HG03039 (cell line): ENCODE results near the gene KRT5.
"Not testable (repeated sequence)": the region's sequence is repeated elsewhere in the genome, so short reads cannot be mapped to it uniquely, and the experiment has no call there.

Source experiments
- ATAC-seq: cut with Tn5 transposase; IDR thresholded peaks from one replicate; pipeline ENCODE4 v1.9.1; 2021; ENCODE audit warnings: mild to moderate bottlenecking, moderate library complexity; ENCODE audit not compliant: unreplicated experiment

Gene KRT5

DNA sequence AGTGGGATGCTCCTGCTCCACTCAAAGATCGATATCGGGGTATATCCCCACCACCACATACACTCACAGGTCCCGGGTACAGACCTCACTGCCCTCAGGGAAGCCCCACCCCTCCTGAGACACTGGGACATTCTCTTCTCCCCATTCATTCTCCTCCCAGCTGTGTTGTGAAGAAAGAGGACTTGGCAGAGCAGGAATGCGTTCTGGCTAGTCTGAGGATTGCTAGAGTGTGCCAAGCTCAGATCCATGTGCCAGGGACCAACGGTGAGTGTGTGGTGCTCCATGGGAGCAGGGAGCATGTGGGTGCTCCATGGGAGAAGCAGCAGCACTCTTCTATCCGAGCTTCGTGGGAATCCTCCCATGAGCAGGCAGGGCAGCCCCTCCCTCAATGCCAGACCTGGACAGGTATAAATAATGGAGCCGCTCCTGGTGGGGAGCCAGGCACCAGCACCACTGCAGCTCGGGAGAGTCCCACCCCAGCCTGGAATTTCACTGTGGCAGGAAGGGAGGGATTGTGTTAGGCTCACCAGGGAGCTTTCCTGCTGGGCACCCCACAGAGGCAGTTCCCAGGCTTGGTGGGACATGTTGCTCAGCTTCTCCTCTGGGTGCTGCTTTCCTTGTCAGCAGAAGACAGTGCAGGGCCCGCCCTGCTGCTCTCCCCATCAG lies 2.3 kb upstream of the KRT5 start:
- ATAC-seq, result no peak

DNA sequence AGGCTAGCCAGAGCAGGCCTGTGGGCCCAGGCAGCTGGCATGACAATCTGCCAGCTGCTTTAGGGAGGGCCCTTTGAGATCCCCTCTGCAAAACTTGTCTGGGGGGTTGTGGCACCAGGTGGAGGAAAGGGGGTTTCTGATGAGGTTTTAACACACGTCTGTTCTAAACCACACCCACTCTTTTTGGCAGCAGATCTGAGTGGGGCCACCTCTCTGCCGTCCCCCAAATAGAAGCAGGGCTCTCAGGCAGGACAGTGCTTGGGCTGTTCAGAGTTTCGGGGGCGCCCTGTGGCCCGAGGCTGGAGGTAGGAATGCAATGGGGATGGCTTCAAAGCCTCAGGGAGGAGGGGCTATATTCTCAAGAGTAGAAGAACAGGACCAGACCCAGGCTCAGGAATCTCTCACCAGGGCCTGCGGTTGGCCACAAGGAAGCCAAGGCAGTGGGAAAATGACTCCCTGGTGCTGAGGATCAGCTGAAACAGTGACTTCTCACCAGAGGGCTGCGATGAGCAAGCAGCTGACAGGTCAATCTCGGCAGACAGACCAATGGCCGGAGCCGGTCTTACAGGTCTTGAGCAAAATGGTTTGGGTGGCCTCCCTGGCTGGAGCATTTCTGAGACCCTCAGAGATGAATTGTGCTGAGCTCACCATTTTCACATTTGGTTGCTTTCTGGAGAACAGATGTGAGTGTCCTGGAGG lies 1.5 kb upstream of the KRT5 start:
- no peak for ATAC-seq

DNA sequence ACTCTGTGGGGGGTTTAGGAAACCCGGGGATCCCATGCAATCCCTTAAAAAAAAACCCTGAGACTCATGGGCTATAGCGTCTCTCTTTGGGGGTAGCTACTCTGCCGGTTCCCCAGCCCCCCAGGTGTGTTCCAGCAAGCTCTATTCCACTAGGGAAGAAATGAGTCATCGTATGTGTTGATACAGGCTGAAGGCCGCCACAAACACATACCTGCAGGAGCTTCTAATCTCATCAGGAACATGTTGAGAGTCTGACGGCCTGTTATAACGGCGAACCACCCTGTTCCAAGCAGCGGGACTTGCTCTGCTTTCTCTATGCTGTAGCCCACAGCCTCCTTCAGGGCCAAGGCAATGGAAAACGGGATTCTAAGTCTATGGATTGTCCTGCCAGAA lies 977 bp upstream of the KRT5 start:
- no peak for ATAC-seq

DNA sequence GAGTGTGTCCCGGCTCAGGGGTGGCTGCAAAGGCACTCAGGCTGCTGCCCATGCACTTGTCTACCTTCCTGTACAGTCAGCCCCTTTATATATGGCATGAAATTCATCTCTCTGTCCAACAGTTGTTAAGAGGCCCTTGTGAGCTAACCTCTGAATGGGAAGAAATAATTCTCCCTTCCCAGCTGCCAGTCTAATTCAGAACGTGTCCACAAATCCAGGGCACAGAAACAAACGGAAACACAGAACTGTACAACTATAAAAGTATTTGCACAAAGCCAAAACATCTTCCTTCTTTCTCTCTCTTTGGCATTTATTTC lies 849 bp downstream of the KRT5 start:
- ATAC-seq, result no peak

DNA sequence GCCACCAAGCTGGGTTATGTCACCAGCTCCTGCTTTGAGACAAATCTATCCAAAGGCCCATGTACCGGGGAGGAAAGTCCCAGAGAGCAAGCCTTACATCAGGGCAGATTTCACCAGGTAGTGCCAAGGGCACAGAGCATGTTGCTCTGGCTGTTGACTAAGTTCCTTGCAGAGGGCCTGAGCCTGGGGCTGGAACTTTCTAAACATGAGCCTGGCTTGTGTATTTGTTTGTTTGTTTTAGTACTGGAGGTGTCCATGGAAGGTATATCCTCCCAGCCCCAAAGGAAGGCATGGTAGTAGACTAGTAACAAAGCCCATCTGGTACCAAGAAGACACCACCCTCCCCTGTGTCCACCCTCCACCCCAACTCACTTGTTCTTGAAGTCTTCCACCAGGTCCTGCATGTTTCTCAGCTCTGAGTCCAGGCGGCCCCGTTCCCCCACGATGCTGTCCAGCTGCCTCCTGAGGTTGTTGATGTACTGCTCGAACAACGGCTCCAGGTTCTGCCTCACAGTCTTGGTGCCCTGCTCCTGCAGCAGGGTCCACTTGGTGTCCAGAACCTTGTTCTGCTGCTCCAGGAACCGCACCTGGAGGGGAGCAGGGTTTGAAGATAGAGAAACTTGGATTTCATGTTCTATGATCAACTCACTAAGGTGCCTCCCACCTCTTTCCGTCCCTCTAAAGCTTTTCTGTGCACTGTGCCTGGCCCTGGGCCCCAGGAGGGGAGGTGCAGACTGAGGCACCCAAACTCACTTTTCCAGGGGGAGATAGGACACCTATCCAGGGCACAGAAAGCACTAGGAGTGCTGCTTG lies 1.4 kb downstream of the KRT5 start:
- no peak for ATAC-seq

DNA sequence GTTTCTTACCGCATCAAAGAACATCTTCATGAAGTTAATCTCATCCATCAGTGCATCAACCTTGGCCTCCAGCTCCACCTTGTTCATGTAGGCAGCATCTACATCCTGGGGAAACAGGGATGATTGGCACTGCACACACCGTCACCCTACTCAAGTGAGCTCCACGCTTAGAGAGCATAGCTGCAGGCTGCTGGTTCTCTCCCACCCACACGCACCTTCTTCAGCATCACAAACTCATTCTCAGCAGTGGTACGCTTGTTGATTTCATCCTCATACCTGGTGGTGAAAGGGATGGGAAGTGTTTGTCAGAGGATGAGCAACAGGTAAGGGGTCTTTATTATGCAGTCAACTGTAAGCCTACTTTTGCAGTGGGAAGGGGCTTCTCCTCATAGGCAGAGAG lies 2.3 kb downstream of the KRT5 start:
- ATAC-seq, result no peak

DNA sequence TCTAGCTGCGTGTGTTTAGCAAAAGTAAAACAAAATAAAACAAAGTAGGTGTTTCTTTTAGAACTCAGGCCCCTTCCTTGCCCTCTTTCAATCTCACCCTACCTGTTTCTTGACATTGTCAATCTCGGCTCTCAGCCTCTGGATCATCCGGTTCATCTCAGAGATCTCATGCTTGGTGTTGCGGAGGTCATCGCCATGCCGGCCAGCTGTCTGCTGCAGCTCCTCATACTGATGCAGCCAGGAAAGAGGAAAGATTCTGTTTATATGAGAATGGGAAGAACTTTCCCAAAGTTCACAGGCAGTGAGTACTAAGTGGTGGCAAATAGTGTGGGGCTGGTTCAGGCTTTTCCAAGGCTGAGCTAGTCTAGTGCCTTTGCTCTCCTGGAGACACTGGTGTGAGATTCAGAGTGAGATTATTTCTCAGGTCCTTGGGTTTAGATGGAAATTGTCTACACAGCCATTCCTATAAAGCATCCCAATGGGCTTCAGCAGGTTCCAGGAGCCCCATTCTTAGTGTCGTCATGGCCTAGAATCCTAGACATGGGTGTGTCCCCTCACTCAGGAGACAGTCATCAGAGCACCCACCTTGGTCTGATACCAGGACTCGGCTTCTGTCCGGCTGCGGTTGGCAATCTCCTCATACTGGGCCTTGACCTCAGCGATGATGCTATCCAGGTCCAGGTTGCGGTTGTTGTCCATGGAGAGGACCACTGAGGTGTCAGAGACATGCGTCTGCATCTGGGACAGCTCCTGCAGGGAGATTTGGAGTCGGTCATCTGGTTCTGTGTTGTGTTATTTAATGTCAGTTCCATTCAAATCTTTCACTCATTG lies 3.0 kb downstream of the KRT5 start:
- ATAC-seq, result no peak

DNA sequence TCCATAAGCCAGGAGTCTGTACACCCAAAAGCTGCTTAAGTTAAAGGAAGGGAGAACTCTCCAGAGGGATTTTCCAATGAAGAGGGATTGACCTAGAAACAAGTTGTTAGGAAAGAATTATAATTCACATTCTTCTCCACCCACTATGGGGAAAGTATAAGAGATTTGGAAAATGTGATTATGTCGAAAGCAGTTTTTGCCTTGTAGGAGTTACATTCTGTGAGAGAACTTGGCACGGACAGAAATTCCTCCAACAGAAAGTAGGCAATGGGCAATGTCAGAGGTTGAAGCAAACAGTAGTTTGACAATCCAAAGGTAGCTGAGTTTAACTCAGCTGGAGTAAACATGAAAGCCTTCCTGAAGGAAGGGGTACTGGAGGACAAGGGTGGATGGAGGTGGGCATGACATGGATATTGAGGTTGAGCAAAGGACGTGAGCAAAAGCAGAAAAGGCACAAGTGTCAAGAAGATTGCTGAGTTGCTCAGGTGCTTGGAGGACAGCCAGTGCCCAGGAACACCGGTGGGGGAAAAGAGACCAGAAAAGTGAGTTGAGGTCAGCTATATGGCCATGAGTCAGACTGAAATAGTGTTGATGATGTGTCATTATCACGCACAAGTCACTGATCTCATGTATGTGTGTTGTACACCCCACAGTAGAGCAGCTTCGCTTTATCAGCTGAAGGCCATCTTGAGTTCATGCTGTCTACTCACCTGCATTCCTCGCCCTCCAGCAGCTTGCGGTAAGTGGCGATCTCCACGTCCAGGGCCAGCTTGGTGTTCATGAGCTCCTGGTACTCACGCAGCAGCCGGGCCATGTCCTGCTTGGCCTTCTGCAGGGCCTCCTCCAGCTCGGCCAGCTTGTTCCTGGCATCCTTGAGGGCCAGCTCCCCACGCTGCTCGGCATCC lies 4.0 kb downstream of the KRT5 start:
- ATAC-seq, result no peak

DNA sequence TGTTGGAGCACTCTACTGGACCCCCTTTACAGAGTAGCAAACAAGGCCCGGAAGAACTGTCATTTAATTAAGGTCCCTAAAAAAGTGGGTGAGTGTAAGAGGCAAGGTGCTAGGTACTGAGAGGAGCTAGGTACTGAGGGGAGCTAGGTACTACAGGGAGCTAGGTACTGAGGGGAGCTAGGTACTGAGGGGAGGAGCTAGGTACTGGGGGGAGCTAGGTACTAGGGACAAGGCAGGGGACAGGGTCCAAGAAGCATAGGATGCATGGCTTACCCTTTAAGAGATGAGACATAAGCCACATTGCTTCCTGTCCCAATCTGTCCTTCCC lies 4.9 kb downstream of the KRT5 start:
- no peak for ATAC-seq

DNA sequence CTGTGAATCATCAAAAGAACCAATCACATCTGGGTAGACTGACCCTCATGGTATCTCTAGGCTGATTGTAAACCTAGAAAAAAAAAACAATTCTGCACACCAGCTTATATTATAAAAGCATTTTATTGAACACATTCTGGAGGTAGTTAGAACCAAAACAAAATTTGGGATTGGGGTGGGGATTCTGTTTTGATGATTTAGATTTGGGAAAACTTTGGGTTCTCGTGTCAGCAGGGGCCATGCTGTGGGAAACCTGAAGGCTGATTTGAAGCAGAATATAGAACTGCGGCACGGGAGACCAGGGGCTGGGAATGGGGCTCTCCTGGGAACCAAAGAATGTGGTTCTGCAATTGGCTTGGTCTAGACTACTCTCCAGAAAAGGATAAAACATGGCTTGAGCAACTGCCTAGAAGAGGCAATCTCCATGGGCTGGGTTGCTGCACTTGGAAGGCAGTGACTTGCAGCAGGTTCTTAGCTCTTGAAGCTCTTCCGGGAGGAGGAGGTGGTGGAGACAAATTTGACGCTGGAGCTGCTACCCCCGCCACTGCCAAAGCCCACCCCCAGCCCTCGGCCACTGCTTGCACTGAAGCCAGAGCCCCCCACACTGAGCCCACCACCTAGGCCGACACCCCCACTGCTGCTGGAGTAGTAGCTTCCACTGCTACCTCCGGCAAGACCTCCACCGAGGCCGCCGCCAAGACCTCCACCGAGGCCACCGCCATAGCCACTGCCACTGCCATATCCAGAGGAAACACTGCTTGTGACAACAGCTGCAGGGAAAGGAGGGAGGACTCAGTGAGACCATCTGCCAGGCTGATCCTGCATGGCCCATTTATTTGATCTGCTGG lies 5.5 kb downstream of the KRT5 start:
- no peak for ATAC-seq

DNA sequence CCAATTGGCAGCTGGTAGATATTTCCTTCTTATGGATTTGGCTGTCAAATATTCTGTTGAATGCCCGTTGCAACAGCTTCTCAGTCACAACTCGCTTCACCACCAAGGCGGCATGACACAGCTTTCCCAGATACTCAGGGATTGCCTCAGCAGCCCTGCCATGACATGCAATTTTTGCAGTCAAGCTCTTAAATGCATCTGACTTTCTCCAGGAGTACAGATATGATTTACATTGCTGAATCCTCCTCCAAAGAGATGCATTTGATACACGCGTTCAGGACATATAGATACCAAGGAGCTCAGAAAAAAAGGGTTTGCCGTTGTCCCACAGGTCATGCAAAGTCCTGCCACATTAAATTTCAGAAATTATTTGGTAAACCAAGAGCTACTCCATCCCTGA lies 6.5 kb downstream of the KRT5 start:
- no peak for ATAC-seq

DNA sequence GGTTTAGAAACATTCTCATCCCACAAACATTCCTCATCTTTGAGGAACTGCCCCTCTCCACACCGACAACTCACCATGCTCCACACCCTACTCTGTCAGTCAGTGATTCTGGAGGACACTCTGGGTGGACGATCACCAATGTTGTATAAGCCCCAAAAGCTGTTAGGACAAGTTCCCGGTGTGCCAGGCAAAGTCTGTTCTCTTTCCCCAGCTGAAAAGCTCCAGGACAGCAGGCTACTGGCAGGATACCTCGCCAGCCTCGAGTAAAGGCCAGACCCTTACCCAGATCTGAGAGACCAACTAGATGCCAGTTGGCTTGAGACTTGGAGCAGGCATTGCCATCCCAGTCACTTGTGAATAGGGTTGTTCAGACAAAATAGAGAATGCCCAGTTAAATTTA lies 12.0 kb downstream of the KRT5 start:
- ATAC-seq, result no peak

DNA sequence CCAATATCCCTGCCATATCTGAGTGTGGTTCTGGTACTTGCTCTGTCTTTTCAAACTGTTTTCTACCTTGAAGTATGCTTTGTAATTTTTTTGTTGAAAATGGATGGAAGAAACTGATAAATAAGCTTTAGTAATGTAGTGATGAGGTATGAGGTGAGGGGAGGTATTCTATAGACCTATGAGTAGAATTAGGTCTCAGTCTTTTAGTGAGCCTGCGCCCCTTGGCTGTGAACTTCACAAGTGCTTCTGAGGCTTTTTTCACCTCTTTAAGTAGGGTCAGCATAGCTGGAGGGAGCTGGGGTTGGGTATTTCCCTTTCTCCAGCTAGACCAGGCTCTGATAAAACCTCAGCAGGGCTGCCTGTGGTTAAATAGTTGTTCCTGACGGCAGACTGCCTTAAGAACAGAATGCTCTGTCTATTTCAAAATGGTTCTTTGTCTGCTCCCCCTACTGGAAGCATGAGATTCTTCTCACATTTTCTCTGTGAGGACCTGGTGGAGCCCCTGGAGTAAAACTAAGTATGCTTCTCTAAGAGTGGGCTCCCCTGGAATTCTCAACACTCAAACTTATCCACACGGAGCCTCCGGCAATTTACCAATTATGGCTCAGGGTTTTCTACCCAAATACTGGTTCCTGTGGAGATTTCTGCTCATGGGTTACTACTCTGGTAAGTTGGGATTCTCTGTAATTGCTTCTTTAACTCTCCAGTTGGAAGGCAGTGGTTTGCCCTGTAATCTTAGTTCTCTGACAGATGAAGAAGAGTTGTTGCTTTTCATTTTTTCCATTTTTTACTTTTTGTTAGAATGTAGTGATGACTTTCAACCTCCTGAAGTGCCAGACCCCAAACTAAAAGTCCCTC lies 13.1 kb downstream of the KRT5 start:
- ATAC-seq, result no peak

DNA sequence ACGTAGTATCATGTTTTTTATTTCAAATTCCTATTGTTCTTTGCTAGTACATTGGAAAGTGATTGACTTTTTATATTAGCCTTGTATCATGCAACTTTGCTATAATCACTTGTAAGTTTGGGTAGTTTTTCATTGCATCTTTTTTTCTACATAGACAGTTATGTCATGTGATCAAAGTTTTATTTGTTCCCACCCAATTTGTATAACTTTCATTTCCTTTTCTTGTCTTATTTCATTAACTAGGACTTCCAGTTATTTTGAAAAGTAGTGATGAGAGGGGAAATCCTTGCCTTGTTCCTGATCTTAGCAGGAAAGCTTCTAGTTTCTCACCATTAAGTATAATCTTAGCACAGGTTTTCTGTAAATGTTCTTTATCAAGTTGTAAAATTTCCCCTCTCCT lies 17.3 kb downstream of the KRT5 start:
- ATAC-seq, result no peak

DNA sequence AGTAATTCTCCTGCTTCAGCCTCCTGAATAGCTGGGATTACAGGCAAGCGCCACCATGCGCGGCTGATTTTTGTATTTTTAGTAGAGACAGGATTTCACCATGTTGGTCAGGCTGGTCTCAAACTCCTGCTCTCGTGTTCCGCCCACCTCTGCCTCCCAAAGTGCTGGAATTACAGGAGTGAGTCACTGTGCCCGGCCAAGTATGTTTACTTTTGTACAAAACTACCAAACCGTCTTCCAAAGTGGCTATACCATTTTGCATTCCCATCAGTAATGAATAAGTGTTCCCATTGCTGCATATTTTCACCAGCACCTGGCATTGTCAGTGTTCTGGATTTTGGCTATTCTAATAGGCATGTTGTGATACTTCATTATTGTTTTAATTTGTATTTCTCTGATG lies 18.7 kb downstream of the KRT5 start:
- no peak for ATAC-seq

DNA sequence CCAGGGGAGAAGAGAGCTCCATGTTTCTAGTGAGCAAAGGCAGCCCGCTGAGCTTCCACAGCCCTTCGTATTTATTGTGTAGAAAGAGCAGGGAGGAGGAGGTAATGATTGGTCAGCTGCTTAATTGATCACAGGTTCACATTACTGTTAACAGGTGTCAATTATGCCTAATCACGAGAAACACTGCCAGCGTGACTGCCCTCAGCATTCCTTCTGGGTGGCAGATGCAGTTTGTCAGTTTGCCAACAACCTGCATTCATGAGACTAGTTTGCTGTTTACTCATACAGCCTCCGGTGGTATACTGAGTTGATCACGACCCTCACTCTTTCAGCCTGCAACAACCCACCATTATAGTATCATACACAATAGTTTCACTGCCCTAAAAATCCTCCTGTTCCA lies 19.6 kb downstream of the KRT5 start:
- ATAC-seq, result not testable (repeated sequence)

DNA sequence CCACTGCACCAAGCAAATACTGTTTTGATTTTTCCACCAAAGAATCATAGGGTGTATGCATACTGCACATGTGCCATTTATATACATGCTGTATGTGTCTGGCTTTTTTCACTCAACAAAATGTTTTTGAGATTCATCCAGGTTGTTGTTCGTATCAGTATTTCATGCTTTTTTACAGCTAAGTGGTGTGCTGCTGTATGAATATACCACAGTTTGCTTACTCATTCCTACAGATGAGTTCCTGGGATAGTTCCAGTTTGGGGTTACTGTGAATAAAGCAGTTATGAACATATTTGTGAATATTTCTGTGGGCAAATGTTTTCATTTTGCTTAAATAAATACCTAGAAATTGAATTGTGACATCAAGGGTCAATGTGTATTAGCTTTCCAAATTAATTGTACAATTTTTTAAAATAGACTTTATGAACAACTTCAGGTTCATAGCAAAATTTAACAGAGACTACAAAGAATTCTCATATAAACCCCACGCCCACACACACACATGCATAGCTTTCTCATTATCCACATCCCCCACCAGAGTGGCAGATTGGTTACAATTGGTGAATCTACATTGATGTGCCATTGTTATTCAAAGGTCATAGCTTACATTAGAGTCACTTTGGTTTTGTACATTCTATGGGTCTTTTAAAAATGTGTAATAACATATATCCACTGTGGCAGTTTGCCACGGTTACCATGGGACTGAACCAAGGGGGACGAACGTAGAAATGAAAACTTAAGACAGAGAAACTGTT lies 20.2 kb downstream of the KRT5 start:
- ATAC-seq, result no peak

DNA sequence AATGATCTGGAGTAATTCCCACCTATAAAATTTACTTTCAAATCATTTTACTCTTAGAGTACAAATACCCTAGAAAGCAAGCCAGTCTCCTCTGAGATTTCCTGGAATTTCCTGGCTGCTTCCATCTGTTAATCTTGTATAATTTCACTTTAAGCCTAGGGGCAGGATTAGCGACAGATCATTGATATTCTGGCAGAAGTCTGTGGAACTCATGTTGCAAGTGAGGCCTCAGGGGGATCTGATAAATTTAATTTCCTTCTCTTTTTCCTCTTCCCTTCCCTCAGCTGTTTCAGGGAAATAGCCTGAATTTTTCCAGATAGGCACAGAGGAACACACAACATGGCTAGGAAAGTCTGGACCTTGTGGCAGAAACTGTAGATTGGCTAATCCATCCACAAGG lies 21.2 kb downstream of the KRT5 start:
- no peak for ATAC-seq
